ENCODE data around the gene PTPRA.
"Not testable (repeated sequence)": the region's sequence is repeated elsewhere in the genome, so short reads cannot be mapped to it uniquely, and the experiment has no call there.

Gene PTPRA

GRCh38 chr20:3044336-3044965, 171.2 kb downstream of the PTPRA start:
- DNase-seq (ENCODE audit: low spot score): no peak

GRCh38 chr20:3045042-3045815, 171.9 kb downstream of the PTPRA start:
- DNase-seq (ENCODE audit: low spot score): peak; percentile 49

- peak; percentile 77 for DNase-seq (ENCODE audit: low spot score)
These were observed 172.8 kb downstream of the PTPRA start, which contains the start of gene MRPS26 for GRCh38 chr20:3045816-3046676. TSS of gene MRPS26 (plus strand) at chr20:3046052. CDS start at chr20:3046069, 17 bp downstream.

- no peak for DNase-seq (ENCODE audit: low spot score)
These were observed 173.6 kb downstream of the PTPRA start for GRCh38 chr20:3046677-3047462.

- no peak for DNase-seq (ENCODE audit: low spot score)
These were observed 174.5 kb downstream of the PTPRA start for GRCh38 chr20:3047486-3048419.

- DNase-seq (ENCODE audit: low spot score): no peak
These were observed 178.2 kb downstream of the PTPRA start for GRCh38 chr20:3051385-3052019.

GRCh38 chr20:3059489-3059888, 186.2 kb downstream of the PTPRA start:
- no peak for DNase-seq (ENCODE audit: low spot score)

- not testable (repeated sequence) for DNase-seq (ENCODE audit: low spot score)
These were observed 190.8 kb downstream of the PTPRA start for GRCh38 chr20:3064119-3064518.

GRCh38 chr20:3067139-3068014, 194.1 kb downstream of the PTPRA start:
- no peak for DNase-seq (ENCODE audit: low spot score)

GRCh38 chr20:3068075-3068474, 194.8 kb downstream of the PTPRA start:
- DNase-seq (ENCODE audit: low spot score): no peak

GRCh38 chr20:3068986-3069900, 196.0 kb downstream of the PTPRA start:
- DNase-seq (ENCODE audit: low spot score): peak; percentile 30

- no peak for DNase-seq (ENCODE audit: low spot score)
These were observed 197.4 kb downstream of the PTPRA start for GRCh38 chr20:3070725-3071124.

GRCh38 chr20:3071266-3071609, 198.0 kb downstream of the PTPRA start:
- no peak for DNase-seq (ENCODE audit: low spot score)

- no peak for DNase-seq (ENCODE audit: low spot score)
These were observed 198.6 kb downstream of the PTPRA start, which contains the start of gene OXT for GRCh38 chr20:3071610-3072529. TSS of gene OXT (plus strand) at chr20:3071620. CDS start at chr20:3071656, 36 bp downstream.

GRCh38 chr20:3072530-3073250, 199.4 kb downstream of the PTPRA start:
- no peak for DNase-seq (ENCODE audit: low spot score)

- not testable (repeated sequence) for DNase-seq (ENCODE audit: low spot score)
These were observed 200.0 kb downstream of the PTPRA start for GRCh38 chr20:3073251-3073643.

All from kidney capillary endothelial cell (primary cell).